Measurements from ENCODE around the gene ABL1.

Gene ABL1

GRCh38 chr9:130896233-130897014 is 61.4 kb downstream of the ABL1 start, which contains the start of gene QRFP:
TSS of gene QRFP (minus strand) at chr9:130896812. CDS start at chr9:130893838, 2,974 bp downstream.
- Histone ChIP-seq H3K4me2 (ENCODE audit: low read depth, low read length, poor library complexity, severe bottlenecking) (no peak within 1 kb of the TSS), H3K36me3 (ENCODE audit: insufficient read depth, low read length) (no peaks in the 10 kb centered on the region), H3K27me3 (ENCODE audit: insufficient read depth, low read length, poor library complexity, severe bottlenecking) (no peaks in the 10 kb centered on the region)

GRCh38 chr9:130897105-130897751 is 62.2 kb downstream of the ABL1 start:
- no peak overlapping the region for H3K4me3 ChIP-seq (ENCODE audit: low read length, poor library complexity, severe bottlenecking)
- no peak for TF ChIP-seq EZH2phosphoT487 (IDR thresholded peaks at IDR 0.05; ENCODE audit: borderline replicate concordance)
- no peak for TF ChIP-seq CTCF (conservative IDR thresholded peaks at IDR 0.05; ENCODE audit: low read length)
- H3K36me3 ChIP-seq (ENCODE audit: insufficient read depth, low read length): no peaks in the 10 kb centered on the region
- no peaks in the 10 kb centered on the region for H3K79me2 ChIP-seq (ENCODE audit: insufficient read depth, low read length)
- no peaks in the 10 kb centered on the region for H3F3A ChIP-seq (ENCODE audit: low read depth)
- H3K27me3 ChIP-seq (ENCODE audit: insufficient read depth, low read length, poor library complexity, severe bottlenecking): no peaks in the 10 kb centered on the region
- H3K9ac ChIP-seq (ENCODE audit: low read depth, low read length, poor library complexity, severe bottlenecking): no peak overlapping the region
- no peak overlapping the region for H2AFZ ChIP-seq (ENCODE audit: low read length)
- H3K9me3 ChIP-seq (ENCODE audit: insufficient read depth, low read depth, low read length): no peaks in the 10 kb centered on the region
- no peak overlapping the region for H3K4me2 ChIP-seq (ENCODE audit: low read depth, low read length, poor library complexity, severe bottlenecking)
- H3K9me2 ChIP-seq (replicated peaks; ENCODE audit: low read depth, low read length): no peaks in the 10 kb centered on the region
- no peaks in the 10 kb centered on the region for H3K4me1 ChIP-seq (ENCODE audit: insufficient read depth, low read length, poor library complexity, severe bottlenecking)
- H4K20me1 ChIP-seq (ENCODE audit: insufficient read depth, low read length, poor library complexity, severe bottlenecking): no peaks in the 10 kb centered on the region

More at GRCh38 chr9:130896233-130897014, 61.4 kb downstream of the ABL1 start, which contains the start of gene QRFP:
- Histone ChIP-seq H3K79me2 (ENCODE audit: insufficient read depth, low read length) (no peaks in the 10 kb centered on the region), H3K9ac (ENCODE audit: low read depth, low read length, poor library complexity, severe bottlenecking) (no peak within 1 kb of the TSS), H3K9me3 (ENCODE audit: insufficient read depth, low read depth, low read length) (no peaks in the 10 kb centered on the region), H3F3A (ENCODE audit: low read depth) (no peaks in the 10 kb centered on the region), H4K20me1 (ENCODE audit: insufficient read depth, low read length, poor library complexity, severe bottlenecking) (no peaks in the 10 kb centered on the region), H3K4me3 (ENCODE audit: low read length, poor library complexity, severe bottlenecking) (no peak within 1 kb of the TSS), H3K9me2 (replicated peaks; ENCODE audit: low read depth, low read length) (no peaks in the 10 kb centered on the region), H2AFZ (ENCODE audit: low read length) (no peak within 1 kb of the TSS), H3K4me1 (ENCODE audit: insufficient read depth, low read length, poor library complexity, severe bottlenecking) (no peaks in the 10 kb centered on the region)
- TF ChIP-seq CTCF (conservative IDR thresholded peaks at IDR 0.05; ENCODE audit: low read length): no peak
- TF ChIP-seq EZH2phosphoT487 (IDR thresholded peaks at IDR 0.05; ENCODE audit: borderline replicate concordance): no peak

GRCh38 chr9:130897848-130898551 is 62.9 kb downstream of the ABL1 start:
- Histone ChIP-seq H4K20me1 (ENCODE audit: insufficient read depth, low read length, poor library complexity, severe bottlenecking) (no peaks in the 10 kb centered on the region), H3K9ac (ENCODE audit: low read depth, low read length, poor library complexity, severe bottlenecking) (no peak overlapping the region), H3K27me3 (ENCODE audit: insufficient read depth, low read length, poor library complexity, severe bottlenecking) (no peaks in the 10 kb centered on the region), H3F3A (ENCODE audit: low read depth) (no peaks in the 10 kb centered on the region), H2AFZ (ENCODE audit: low read length) (no peak overlapping the region), H3K9me3 (ENCODE audit: insufficient read depth, low read depth, low read length) (no peaks in the 10 kb centered on the region), H3K79me2 (ENCODE audit: insufficient read depth, low read length) (no peaks in the 10 kb centered on the region), H3K4me1 (ENCODE audit: insufficient read depth, low read length, poor library complexity, severe bottlenecking) (no peaks in the 10 kb centered on the region), H3K4me3 (ENCODE audit: low read length, poor library complexity, severe bottlenecking) (no peak overlapping the region), H3K36me3 (ENCODE audit: insufficient read depth, low read length) (no peaks in the 10 kb centered on the region), H3K9me2 (replicated peaks; ENCODE audit: low read depth, low read length) (no peaks in the 10 kb centered on the region), H3K4me2 (ENCODE audit: low read depth, low read length, poor library complexity, severe bottlenecking) (no peak overlapping the region)
- TF ChIP-seq CTCF (conservative IDR thresholded peaks at IDR 0.05; ENCODE audit: low read length) (no peak), EZH2phosphoT487 (IDR thresholded peaks at IDR 0.05; ENCODE audit: borderline replicate concordance) (no peak)
